NCI-H1092 (cell line): Measurements from ENCODE around the gene AOPEP.
"Not testable (repeated sequence)": the region's sequence is repeated elsewhere in the genome, so short reads cannot be mapped to it uniquely, and the experiment has no call there.

Experiments used
- DNase-seq: peaks from one replicate; lab custom pipeline; 2025; lab: John Stamatoyannopoulos, UW

The AOPEP gene

GRCh38 chr9:94934816-94935328 is 208.4 kb downstream of the AOPEP start:
- DNase-seq: no peak

- DNase-seq: no peak
These were observed 208.9 kb downstream of the AOPEP start for GRCh38 chr9:94935396-94935795.

- DNase-seq: no peak
These were observed 209.9 kb downstream of the AOPEP start for GRCh38 chr9:94936419-94936818.

- no peak for DNase-seq
These were observed 210.9 kb downstream of the AOPEP start for GRCh38 chr9:94937214-94937903.

- DNase-seq: no peak
These were observed 211.9 kb downstream of the AOPEP start for GRCh38 chr9:94938384-94938783.

- DNase-seq: not testable (repeated sequence)
These were observed 213.8 kb downstream of the AOPEP start for GRCh38 chr9:94940296-94940695.

GRCh38 chr9:94941211-94941875 is 214.8 kb downstream of the AOPEP start:
- DNase-seq: no peak

GRCh38 chr9:94944626-94945025 is 218.1 kb downstream of the AOPEP start:
- no peak for DNase-seq

GRCh38 chr9:94945197-94946144 is 219.0 kb downstream of the AOPEP start:
- DNase-seq: no peak

GRCh38 chr9:94946256-94946655 is 219.8 kb downstream of the AOPEP start:
- DNase-seq: no peak

GRCh38 chr9:94948567-94949235 is 222.2 kb downstream of the AOPEP start:
- DNase-seq: no peak

- DNase-seq: no peak
These were observed 222.9 kb downstream of the AOPEP start for GRCh38 chr9:94949370-94949769.

- no peak for DNase-seq
These were observed 223.6 kb downstream of the AOPEP start for GRCh38 chr9:94950040-94950578.

GRCh38 chr9:94950579-94951323 is 224.3 kb downstream of the AOPEP start:
- DNase-seq: no peak

GRCh38 chr9:94951324-94952135 is 225.0 kb downstream of the AOPEP start:
- no peak for DNase-seq

- DNase-seq: no peak
These were observed 226.3 kb downstream of the AOPEP start for GRCh38 chr9:94952565-94953373.

- DNase-seq: no peak
These were observed 230.2 kb downstream of the AOPEP start for GRCh38 chr9:94956731-94957130.

- no peak for DNase-seq
These were observed 234.5 kb downstream of the AOPEP start for GRCh38 chr9:94960964-94961363.

GRCh38 chr9:94961870-94962269 is 235.4 kb downstream of the AOPEP start:
- DNase-seq: no peak
